HAP-1 (cell line): ENCODE data around the gene MARCHF10.
A peak's percentile ranks its signal among the peaks of the same experiment; 100 is the strongest.
"Not testable (repeated sequence)": the region's sequence is repeated elsewhere in the genome, so short reads cannot be mapped to it uniquely, and the experiment has no call there.

Source experiments
- DNase-seq, 2 experiments: peaks; one replicate each; pipeline ENCODE4 v3.0.0-alpha.2; 2016 to 2020; ENCODE audit warnings: low spot score in 2 of 2
- H3K27me3 ChIP-seq: fragments of 250-450 bp; sonication (Bioruptor Pico); 2 replicates; pipeline ENCODE4 v1.5.1; 2020; ENCODE audit warnings: low read depth, mild to moderate bottlenecking, moderate library complexity
- H3K36me3 ChIP-seq: fragments of 250-450 bp; sonication (Bioruptor Pico); replicated peaks from 2 replicates; pipeline ENCODE4 v1.5.1; 2020; ENCODE audit warnings: mild to moderate bottlenecking
- H3K4me1 ChIP-seq: fragments of 250-450 bp; sonication (Bioruptor Pico); 2 replicates; pipeline ENCODE4 v1.5.1; 2020; ENCODE audit warnings: mild to moderate bottlenecking
- H3K4me3 ChIP-seq: fragments of 250-450 bp; sonication (Bioruptor Pico); 2 replicates; pipeline ENCODE4 v1.5.1; 2020; ENCODE audit warnings: mild to moderate bottlenecking, moderate library complexity
- H3K9me3 ChIP-seq: fragments of 250-450 bp; sonication (Bioruptor Pico); 2 replicates; pipeline ENCODE4 v1.5.1; 2020; ENCODE audit warnings: mild to moderate bottlenecking, moderate library complexity
- in situ Hi-C: fragments of 300-500 bp; cut with MboI; formaldehyde crosslinking; loops from 3 replicates; pipeline ENCODE4 v1.14.3; 2020; ENCODE audit warnings: low sequenced_read_pairs, inconsistent platforms, mixed read lengths

Gene MARCHF10

DNA sequence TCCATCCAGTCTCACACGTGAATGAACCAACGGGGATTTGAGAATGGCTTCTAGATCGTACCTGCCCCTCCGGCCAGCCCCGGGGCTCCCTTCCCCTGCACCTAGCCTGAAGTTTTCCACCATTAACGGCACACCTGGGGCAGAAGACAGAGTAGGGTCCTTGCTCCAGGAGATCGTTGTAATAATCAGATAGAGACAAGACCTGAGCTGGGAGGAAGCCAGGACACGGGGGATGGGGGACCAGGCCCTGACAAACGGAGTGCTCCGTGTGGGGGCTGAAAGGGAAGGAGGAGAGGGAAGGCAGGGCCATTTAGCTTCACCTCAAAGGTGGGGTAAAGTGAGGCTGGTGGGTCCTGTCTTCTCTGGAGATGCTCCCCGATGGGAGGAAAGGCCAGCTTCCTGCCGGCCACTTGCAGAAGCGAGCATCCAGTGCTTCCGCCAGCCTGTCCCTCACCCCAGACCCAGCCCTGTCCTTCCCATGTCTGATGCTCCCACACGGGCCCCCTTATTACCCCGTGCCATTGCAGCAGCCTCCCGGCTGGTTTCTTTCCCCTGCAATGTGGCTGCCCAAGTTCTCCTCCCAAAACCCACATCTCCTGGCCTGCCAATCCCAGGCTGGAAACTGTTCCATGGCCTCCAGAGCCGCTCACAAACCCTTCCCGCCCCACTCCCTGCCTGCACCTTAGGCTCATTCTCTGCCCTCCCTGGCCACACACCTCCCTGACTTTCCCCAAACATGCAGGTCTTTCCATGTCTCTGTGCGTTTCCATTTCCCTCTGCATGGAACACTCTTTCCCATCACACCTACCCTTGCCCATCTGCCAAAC lies 101.3 kb downstream of the MARCHF10 start:
- Histone ChIP-seq H3K9me3 (no peaks in the 10 kb centered on the region), H3K4me1 (peaks cover 13% of the 10 kb centered on the region; the same call in 1 of the 2 replicates), H3K4me3 (no peak overlapping the region), H3K27me3 (no peaks in the 10 kb centered on the region), H3K36me3 (no peaks in the 10 kb centered on the region)
- no peak for DNase-seq
- in situ Hi-C loops: loop anchor here (10.0 kb wide), 1 partner anchor 698 kb away; no protein-coding TSS in a partner anchor

DNA sequence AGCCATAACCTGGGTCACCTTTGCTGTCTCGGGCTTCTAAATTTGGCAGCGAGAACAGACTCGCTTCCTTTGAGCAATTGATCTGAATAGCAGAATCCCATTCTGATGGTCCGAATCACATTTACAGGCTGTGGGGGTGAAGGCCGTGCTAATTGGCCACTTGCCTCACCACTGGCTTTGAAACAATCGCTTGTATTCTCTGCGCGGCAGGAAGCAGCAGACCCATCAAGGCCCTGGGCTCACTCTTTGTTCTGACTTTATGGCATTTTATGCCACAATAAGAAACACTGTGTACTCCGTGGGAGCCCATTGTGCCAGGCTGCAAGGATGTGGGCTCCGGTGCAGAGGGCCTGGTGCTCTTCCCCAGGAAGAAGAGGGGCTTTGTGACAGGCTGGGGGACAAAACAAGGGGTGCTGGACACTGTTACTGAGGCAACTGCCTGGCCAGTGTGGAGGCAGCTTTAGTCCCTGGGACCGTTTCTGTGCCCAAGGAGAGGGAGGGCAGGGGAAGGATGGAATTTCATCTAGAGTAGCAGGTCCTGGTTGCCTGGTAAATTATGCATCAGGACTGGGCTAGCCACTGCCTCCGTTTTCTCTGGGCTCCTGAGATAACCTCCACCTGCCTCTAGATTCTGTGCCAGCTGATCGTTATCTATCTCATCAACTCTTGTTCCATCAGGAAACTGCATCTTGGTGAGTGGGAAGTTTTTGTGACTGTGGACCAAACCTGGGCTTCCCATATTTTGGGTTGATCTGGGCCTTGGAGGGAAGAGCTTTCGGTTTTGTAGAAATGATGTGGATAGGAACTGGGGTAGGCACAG lies 102.1 kb downstream of the MARCHF10 start:
- no peaks in the 10 kb centered on the region for H3K27me3 ChIP-seq
- H3K4me3 ChIP-seq: no peak overlapping the region; the same call in 1 of the 2 replicates
- H3K9me3 ChIP-seq: no peaks in the 10 kb centered on the region
- DNase-seq: no peak
- H3K4me1 ChIP-seq: peaks cover 13% of the 10 kb centered on the region; the same call in 1 of the 2 replicates
- in situ Hi-C loops: loop anchor here (10.0 kb wide), 1 partner anchor 699 kb away; no protein-coding TSS in a partner anchor
- no peaks in the 10 kb centered on the region for H3K36me3 ChIP-seq

DNA sequence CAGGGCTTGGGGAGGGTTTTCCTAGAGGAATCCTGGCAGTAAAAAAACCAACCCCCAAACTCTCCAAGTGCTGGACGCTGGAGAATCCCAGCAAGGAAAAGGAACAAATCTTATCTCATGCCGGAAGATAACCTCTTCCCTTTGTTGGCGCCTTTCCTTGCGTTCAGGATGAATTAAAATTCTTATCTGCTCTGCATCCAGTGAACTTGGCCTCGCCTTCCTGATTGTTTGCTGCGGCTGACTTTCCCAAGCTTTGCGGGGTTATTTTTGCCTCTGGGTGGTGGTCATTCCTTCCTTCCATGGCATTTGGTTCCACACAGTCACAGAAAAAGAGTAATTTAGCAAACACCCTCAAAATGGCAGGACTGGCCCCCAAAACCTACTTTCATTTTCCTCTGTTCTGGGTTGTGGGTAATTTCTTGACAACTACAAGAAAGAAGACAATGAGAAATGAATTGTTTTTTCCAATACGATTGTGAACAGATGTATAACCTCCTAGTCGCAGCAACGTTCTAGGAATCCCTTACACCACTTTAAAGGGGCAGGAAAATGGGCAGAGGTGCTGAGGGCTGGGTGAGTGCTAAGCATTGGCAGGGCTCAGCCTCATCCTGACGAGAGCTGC lies 102.8 kb downstream of the MARCHF10 start:
- no peaks in the 10 kb centered on the region for H3K27me3 ChIP-seq

DNA sequence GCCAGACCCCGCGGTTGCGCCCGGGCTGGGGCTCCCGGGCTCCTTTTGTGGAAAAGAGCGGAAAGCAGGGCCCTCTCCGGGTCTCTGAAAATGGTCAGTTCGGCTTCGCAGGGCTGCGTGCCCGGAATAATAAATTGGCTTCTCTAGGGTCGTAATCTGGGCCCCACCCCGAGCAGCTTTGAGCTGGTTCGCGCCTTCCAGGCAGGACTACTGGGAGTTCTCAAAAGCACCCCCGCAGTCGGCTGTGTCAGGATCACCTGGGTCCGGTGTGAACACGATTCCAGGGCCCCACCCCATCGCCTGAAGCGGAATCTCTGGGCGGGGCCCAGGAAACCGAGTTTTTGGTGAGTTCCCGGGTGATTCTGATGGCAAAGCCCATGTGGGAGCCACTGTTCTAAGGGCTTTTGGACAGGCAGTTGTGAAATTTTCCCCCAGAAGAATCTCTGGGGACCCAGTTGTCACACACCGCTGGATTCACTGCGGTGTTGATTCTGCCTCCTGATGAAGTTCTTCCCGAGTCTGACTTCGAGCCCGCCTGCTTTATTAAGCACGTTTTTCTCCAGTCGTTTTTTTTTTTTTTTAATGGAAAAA lies 103.6 kb downstream of the MARCHF10 start:
- Histone ChIP-seq H3K36me3 (no peaks in the 10 kb centered on the region), H3K27me3 (no peaks in the 10 kb centered on the region), H3K4me3 (peak overlapping the region; percentile 42), H3K9me3 (no peaks in the 10 kb centered on the region), H3K4me1 (peaks cover 13% of the 10 kb centered on the region; the same call in 1 of the 2 replicates)
- peak; percentile 36 to 70 for DNase-seq
- in situ Hi-C loops: loop anchor here (10.0 kb wide), 1 partner anchor 700 kb away; no protein-coding TSS in a partner anchor

More for the DNA sequence above, 102.8 kb downstream of the MARCHF10 start:
- in situ Hi-C loops: loop anchor here (10.0 kb wide), 1 partner anchor 700 kb away; no protein-coding TSS in a partner anchor
- Histone ChIP-seq H3K4me3 (peak overlapping the region; percentile 42), H3K36me3 (no peaks in the 10 kb centered on the region), H3K4me1 (peaks cover 13% of the 10 kb centered on the region; the same call in 1 of the 2 replicates), H3K9me3 (no peaks in the 10 kb centered on the region)
- DNase-seq: no peak

DNA sequence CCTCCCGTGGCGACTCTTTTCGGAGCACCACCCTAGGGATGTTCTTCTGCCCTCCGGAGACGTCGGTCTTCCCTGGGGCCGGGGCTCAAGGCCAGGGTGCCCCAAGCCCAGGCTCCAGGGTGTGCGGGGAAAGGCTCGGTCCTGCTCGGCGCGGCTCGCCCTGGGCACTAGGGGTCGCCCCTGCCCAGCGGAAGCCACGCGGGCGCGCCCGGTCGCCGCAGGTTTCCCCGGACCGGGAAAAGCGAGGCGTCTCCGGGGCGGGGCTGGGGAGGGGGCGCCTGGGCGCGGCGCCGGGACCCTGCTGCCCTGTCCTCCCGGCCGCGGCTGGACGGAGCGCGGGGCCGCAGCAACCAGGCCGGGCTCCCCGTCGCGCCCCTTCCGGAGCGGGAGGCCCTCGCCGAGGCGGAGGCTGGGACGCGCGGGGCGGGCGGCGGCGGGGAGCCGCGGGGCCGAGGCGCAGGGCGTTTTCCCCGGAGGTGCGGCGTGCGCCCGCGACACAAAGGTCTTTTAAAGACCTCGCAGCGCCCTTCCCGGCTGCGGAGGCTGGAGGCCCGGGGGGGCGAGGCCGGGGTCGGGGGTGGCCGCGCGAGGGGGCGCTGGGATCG lies 104.2 kb downstream of the MARCHF10 start:
- in situ Hi-C loops: loop anchor here (10.0 kb wide), 1 partner anchor 701 kb away; no protein-coding TSS in a partner anchor
- DNase-seq: peak; percentile 45 to 86

DNA sequence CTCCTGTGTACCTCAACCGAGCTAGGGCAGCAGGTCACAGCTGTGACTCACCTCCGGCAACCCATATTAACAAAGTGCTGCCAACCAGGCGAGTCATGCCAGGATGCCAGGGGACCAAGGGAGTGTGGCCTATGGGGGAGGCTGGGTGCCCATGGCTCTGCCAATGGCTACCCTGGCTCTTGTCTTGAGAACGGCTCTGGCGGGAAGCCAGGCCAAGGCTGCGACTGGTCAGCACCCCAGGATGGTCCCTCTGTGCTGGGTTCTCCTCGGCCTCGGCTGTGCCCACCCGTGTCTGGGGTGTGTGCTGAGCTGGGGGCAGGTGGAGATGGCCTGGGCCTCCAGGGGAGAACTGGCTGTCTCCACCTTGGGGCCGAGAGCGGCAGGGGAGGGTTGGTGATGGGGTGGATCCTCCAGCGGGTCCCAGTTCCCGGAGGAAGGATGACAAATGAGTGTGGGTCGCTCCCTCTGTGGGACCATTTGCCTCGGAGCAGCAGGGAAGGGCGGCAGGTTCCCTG lies 104.8 kb downstream of the MARCHF10 start:
- in situ Hi-C loops: loop anchor here (10.0 kb wide), 1 partner anchor 701 kb away; no protein-coding TSS in a partner anchor
- Histone ChIP-seq H3K9me3 (no peaks in the 10 kb centered on the region), H3K4me3 (peak overlapping the region; percentile 42), H3K4me1 (peaks cover 13% of the 10 kb centered on the region; the same call in 1 of the 2 replicates), H3K36me3 (no peaks in the 10 kb centered on the region), H3K27me3 (no peaks in the 10 kb centered on the region)
- no peak for DNase-seq

More for the DNA sequence above, 104.2 kb downstream of the MARCHF10 start:
- Histone ChIP-seq H3K4me1 (peaks cover 13% of the 10 kb centered on the region; the same call in 1 of the 2 replicates), H3K27me3 (no peaks in the 10 kb centered on the region), H3K9me3 (no peaks in the 10 kb centered on the region), H3K4me3 (peak overlapping the region; percentile 42), H3K36me3 (no peaks in the 10 kb centered on the region)

DNA sequence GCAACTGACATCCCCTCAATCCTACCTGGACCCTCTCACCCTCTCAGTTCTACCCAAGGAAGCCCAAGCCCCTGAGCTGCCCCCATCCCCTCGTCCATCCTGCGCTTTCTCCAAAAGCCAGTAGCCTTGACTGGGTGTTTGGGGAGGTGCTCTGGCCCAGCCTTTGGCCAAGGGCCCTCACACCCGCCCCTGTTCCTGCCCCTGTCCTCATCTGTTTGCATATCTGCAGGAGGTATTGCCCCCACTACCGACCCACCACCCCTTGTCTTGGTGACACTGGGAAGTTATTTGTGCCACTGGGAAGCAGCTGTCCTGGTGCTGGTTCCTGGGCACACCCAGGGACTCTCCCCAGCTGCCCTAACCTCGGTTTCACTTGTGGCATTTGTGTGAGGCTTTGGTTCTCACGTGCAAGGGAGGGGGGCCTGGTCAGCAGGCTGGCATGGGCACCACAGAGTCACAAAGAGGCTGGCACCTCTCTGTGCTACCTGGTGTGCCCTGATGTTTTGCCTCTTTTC lies 105.3 kb downstream of the MARCHF10 start:
- H3K9me3 ChIP-seq: no peaks in the 10 kb centered on the region
- no peak for DNase-seq
- no peaks in the 10 kb centered on the region for H3K27me3 ChIP-seq
- no peaks in the 10 kb centered on the region for H3K36me3 ChIP-seq
- in situ Hi-C loops: loop anchor here (10.0 kb wide), 1 partner anchor 702 kb away; no protein-coding TSS in a partner anchor
- H3K4me3 ChIP-seq: no peak overlapping the region
- peaks cover 13% of the 10 kb centered on the region; the same call in 1 of the 2 replicates for H3K4me1 ChIP-seq

DNA sequence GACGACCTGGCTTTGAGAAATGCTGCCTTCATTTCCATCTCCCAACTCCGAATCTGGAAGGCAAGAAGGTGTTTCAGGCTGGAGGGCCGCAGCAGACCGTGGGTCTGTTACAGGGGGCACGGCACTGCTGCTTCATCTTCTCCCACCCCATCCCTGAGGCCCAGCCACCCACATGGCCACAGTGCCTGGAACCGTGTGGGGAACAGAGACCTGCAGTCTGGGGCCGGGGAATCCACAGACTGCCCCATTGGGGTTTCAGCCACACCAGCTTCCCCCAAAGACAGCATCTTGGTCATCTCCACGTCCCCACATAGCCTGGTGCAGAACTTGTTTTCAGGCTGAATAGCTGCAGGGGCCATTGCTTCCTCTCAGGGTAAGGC lies 106.4 kb downstream of the MARCHF10 start:
- in situ Hi-C loops: loop anchor here (10.0 kb wide), 1 partner anchor 703 kb away; no protein-coding TSS in a partner anchor
- no peaks in the 10 kb centered on the region for H3K36me3 ChIP-seq
- DNase-seq: no peak
- no peak overlapping the region for H3K4me3 ChIP-seq
- peaks cover 13% of the 10 kb centered on the region; the same call in 1 of the 2 replicates for H3K4me1 ChIP-seq
- H3K9me3 ChIP-seq: no peaks in the 10 kb centered on the region
- H3K27me3 ChIP-seq: no peaks in the 10 kb centered on the region

DNA sequence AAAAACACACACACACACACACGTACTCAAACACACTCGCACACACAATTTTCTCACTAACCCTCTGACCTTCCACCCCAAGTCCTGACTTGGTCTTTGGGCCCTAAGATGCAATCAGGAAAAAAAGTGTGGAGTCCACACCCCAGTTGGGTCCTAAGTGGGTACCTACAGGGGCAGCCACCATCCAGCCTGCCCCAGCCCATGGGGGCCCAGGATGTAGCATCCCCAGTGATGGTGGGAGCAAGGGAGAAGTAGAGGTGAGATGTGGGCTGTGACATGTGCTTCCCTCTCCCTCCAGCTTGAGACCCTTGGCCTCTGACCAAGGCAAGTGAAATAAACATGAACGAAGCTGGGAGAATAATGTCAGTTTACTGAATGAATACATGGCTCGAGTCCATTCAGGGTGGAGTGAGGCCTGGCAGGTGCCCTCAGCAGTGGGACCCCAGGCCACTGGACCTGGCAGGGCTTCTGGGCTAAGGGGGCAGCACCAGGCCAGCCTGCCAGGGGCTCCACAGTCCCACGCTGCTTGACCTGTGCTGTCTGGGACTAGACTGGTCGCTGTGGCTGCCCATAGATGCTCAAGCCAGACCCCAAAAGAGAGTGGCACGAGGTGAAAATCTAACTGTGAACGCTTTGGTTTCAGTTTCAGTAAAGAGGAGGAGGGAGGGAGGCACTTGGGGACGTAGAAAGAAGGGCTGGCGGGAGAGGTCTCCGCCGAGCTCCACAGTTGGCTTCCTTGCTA lies 107.0 kb downstream of the MARCHF10 start:
- Histone ChIP-seq H3K36me3 (no peaks in the 10 kb centered on the region), H3K9me3 (no peaks in the 10 kb centered on the region), H3K4me1 (peaks cover 13% of the 10 kb centered on the region; the same call in 1 of the 2 replicates), H3K4me3 (no peak overlapping the region), H3K27me3 (no peaks in the 10 kb centered on the region)
- in situ Hi-C loops: loop anchor here (10.0 kb wide), 1 partner anchor 704 kb away; no protein-coding TSS in a partner anchor
- no peak for DNase-seq

DNA sequence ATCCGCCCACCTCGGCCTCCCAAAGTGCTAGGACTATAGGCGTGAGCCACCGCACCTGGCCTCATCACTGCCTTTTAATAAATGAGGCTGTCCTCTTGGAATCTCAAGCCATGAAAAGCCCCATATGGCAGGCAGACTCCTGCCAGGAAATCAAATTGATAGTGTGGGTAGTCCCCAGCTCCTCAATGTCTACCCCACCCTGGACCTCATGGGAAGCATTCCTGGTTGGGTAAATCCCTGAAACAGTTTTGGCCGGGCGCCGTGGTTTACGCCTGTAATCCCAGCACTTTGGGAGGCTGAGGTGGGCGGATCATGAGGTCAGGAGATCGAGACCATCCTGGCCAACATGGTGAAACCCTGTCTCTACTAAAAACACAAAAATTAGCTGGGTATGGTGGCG lies 109.7 kb downstream of the MARCHF10 start:
- DNase-seq: not testable (repeated sequence)

DNA sequence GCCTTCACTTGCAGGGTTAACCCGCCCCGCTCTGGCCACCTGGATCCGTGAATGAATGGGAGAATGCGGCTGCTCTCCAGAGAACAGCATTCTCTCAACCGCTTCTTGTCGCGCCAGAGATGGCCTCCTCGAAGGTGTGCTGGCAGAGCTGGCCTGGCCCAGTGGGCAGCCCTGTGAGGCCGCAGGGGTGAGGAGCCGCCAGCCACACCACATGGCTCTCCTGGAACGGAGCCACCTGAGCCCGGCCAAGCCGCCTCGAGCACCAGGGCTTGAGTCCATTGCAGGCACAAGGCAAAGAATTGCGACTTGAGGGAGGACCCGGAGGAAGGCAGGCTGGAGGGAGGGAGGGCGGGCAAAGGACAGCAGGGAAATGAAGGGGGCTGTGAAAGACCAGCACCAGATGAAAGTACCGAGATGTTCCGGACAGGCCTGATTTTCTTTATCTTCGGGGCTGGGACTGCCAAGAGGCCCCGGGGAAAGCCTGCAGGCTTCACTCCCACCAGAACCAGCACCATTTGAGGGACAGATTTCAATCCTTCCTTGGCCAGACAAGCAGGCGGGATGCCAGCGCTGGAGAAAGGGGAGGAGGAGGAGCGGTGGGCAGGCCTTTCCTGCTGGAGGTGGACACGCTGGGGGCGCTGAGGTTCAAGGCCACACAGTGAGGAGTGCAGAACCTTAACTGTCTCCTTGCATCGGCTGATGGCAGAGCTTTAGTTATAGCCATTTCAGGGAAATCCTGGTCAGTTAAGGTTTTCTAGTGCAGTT lies 111.2 kb downstream of the MARCHF10 start:
- Histone ChIP-seq H3K4me1 (no peaks in the 10 kb centered on the region), H3K36me3 (no peaks in the 10 kb centered on the region), H3K9me3 (no peaks in the 10 kb centered on the region), H3K27me3 (no peaks in the 10 kb centered on the region), H3K4me3 (no peak overlapping the region)
- no peak for DNase-seq
- in situ Hi-C loops: no loop called here

More for the DNA sequence above, 109.7 kb downstream of the MARCHF10 start:
- in situ Hi-C loops, H3K4me3 ChIP-seq, H3K4me1 ChIP-seq, H3K36me3 ChIP-seq, H3K27me3 ChIP-seq, H3K9me3 ChIP-seq: not testable (repeated sequence)
